ENCODE measurements around the gene MAGEA11.
"Not testable (repeated sequence)": the region's sequence is repeated elsewhere in the genome, so short reads cannot be mapped to it uniquely, and the experiment has no call there.

The MAGEA11 gene

GRCh38 chrX:149711545-149712236 is at the start of gene MAGEA11:
Gene MAGEA11 (plus strand): TSS chrX:149712060. CDS start chrX:149713160, 1,100 bp downstream.
- no peak for ATAC-seq

GRCh38 chrX:149675088-149675487 is 36.8 kb upstream of the MAGEA11 start:
- ATAC-seq: not testable (repeated sequence)

- not testable (repeated sequence) for ATAC-seq
These were observed 36.3 kb upstream of the MAGEA11 start for GRCh38 chrX:149675554-149675953.

GRCh38 chrX:149679164-149679678 is 32.6 kb upstream of the MAGEA11 start:
- not testable (repeated sequence) for ATAC-seq

- no peak for ATAC-seq
These were observed 30.7 kb upstream of the MAGEA11 start for GRCh38 chrX:149681182-149681581.

GRCh38 chrX:149682031-149682430 is 29.8 kb upstream of the MAGEA11 start:
- no peak for ATAC-seq

- no peak for ATAC-seq
These were observed 28.6 kb upstream of the MAGEA11 start for GRCh38 chrX:149682956-149683947.

GRCh38 chrX:149683966-149684730 is 27.7 kb upstream of the MAGEA11 start:
- ATAC-seq: no peak

GRCh38 chrX:149687991-149688390 is 23.9 kb upstream of the MAGEA11 start:
- ATAC-seq: no peak

GRCh38 chrX:149688552-149688951 is 23.3 kb upstream of the MAGEA11 start:
- ATAC-seq: no peak

- ATAC-seq: no peak
These were observed 20.1 kb upstream of the MAGEA11 start for GRCh38 chrX:149691794-149692193.

- not testable (repeated sequence) for ATAC-seq
These were observed 19.1 kb upstream of the MAGEA11 start for GRCh38 chrX:149692686-149693272.

GRCh38 chrX:149699761-149700160 is 12.1 kb upstream of the MAGEA11 start:
- no peak for ATAC-seq

GRCh38 chrX:149704664-149705063 is 7.2 kb upstream of the MAGEA11 start:
- ATAC-seq: no peak

GRCh38 chrX:149707147-149707901 is 4.5 kb upstream of the MAGEA11 start:
- no peak for ATAC-seq

GRCh38 chrX:149712831-149713230 is 971 bp downstream of the MAGEA11 start:
- no peak for ATAC-seq

GRCh38 chrX:149713279-149714050 is 1.6 kb downstream of the MAGEA11 start:
- no peak for ATAC-seq

- ATAC-seq: no peak
These were observed 3.6 kb downstream of the MAGEA11 start for GRCh38 chrX:149715468-149715867.

- ATAC-seq: no peak
These were observed 4.8 kb downstream of the MAGEA11 start for GRCh38 chrX:149716632-149717031.

- ATAC-seq: no peak
These were observed 5.9 kb downstream of the MAGEA11 start for GRCh38 chrX:149717803-149718202.

- no peak for ATAC-seq
These were observed 6.9 kb downstream of the MAGEA11 start for GRCh38 chrX:149718757-149719156.

Data from activated CD4-positive, CD25-positive, alpha-beta regulatory T cell treated with anti-CD3 and anti-CD28 coated beads, Interleukin-2, amount 50 U/mL, for 24 hours (primary cell).